ENCODE measurements around the gene PHACTR1. TPM values are rescaled to one million over a fixed set of nuclear protein-coding genes. Genes with fewer than 3 reads are reported as not detected.

PHACTR1 gene
- total and polyA plus RNA-seq, 9 of the 15 experiments (the other 6 are each of a cell fraction or from before 2014, with no cell fraction given): 11.5 to 32.6 (median 22.0) TPM

DNA sequence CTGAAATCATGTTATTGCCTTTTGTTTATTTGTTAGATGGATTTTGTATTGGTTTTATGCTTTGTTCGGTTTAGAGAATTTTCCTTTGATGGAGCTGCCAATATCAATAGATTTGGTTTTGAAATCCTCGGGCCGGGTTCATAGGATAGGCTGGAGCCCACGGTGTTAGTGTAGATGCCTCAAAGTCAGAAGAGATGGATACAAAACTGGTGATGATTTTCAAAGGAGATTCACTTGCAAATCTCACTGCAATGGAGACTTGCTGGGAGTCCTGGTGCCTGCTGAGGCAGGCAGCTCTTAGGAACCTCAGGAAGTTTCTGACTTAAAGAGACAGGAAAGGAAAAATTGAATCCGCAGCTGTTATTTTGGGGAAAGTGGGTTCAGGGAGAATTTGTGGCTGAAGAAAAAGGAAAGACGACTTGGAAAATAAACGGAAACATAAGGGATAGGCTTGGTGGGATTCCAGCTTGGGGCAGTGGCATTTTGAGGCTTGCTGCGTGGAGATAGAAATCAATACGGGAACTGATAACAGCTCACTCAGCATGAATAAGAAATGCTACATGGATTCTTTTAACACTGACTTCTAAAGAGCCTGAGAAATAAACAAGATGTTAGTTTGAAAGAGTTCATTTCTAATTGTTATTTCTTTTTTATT lies 241.6 kb downstream of the PHACTR1 start:
- Histone ChIP-seq H3K27me3 (ENCODE audit: control insufficient read depth in 2 of 2, insufficient read depth in 2 of 2, low read length in 2 of 2) (peaks cover 16 to 27% of the 10 kb centered on the region in 2 experiments), H3K4me3 (no peak overlapping the region), H2AFZ (ENCODE audit: low read depth, low read length) (no peak overlapping the region), H3K4me2 (ENCODE audit: insufficient read depth, low read length) (no peak overlapping the region), H4K20me1 (replicated peaks; ENCODE audit: control insufficient read depth, insufficient read depth, low read length) (no peaks in the 10 kb centered on the region), H3K4me1 (replicated peaks in 1 of 2; ENCODE audit: control insufficient read depth in 2 of 2, insufficient read depth in 2 of 2, low read length in 2 of 2) (no peaks in the 10 kb centered on the region), H3K9me1 (ENCODE audit: control insufficient read depth, insufficient read depth, low read length) (no peaks in the 10 kb centered on the region), H3K27ac (ENCODE audit: extremely low read depth, low read depth, low read length) (no peak overlapping the region), H3K79me2 (ENCODE audit: control insufficient read depth, insufficient read depth, low read length) (no peaks in the 10 kb centered on the region), H3K9me3 (replicated peaks; ENCODE audit: control insufficient read depth, insufficient read depth, low read depth, low read length) (no peaks in the 10 kb centered on the region), H3K9ac (ENCODE audit: insufficient read depth in 1 of 2, low read depth in 2 of 2, low read length in 2 of 2) (no peak overlapping the region), H3K36me3 (ENCODE audit: control insufficient read depth, insufficient read depth, low read length) (no peaks in the 10 kb centered on the region)
- FAIRE-seq (no peak), ATAC-seq (no peak), DNase-seq (ENCODE audit: extremely low read depth in 1 of 4, low spot score in 3 of 4) (no peak)
- POLR2A ChIA-PET: interaction anchor here (0.8 kb wide), 1 partner anchor 41 kb away, joined by 3 read pairs; no protein-coding TSS in a partner anchor
- in situ Hi-C loops (cut with MboI) (no loop called here), intact Hi-C loops (cut with micrococcal nuclease) (no loop called here)
- no peak for TF ChIP-seq CHCHD3 (CRISPR knock-in tag; IDR thresholded peaks at IDR 0.05)
- TF ChIP-seq, protein P1, sequence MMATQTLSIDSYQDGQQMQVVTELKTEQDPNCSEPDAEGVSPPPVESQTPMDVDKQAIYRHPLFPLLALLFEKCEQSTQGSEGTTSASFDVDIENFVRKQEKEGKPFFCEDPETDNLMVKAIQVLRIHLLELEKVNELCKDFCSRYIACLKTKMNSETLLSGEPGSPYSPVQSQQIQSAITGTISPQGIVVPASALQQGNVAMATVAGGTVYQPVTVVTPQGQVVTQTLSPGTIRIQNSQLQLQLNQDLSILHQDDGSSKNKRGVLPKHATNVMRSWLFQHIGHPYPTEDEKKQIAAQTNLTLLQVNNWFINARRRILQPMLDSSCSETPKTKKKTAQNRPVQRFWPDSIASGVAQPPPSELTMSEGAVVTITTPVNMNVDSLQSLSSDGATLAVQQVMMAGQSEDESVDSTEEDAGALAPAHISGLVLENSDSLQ (IDR thresholded peaks at IDR 0.05): no peak
- no peak for TF ChIP-seq STAT5B (CRISPR knock-in tag; IDR thresholded peaks at IDR 0.05)
- TF ChIP-seq, protein P2, sequence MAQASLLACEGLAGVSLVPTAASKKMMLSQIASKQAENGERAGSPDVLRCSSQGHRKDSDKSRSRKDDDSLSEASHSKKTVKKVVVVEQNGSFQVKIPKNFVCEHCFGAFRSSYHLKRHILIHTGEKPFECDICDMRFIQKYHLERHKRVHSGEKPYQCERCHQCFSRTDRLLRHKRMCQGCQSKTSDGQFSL (CRISPR knock-in tag; IDR thresholded peaks at IDR 0.05): no peak
- TF ChIP-seq, protein P2 (tag; IDR thresholded peaks at IDR 0.05): no peak
- no peak for TF ChIP-seq U2AF1 (optimal IDR thresholded peaks at IDR 0.05; ENCODE audit: low read depth, low read length)
- no peak for TF ChIP-seq GATAD2A (IDR thresholded peaks at IDR 0.05)
- TF ChIP-seq DACH1 (IDR thresholded peaks at IDR 0.05; ENCODE audit: partially characterized antibody): no peak
- no peak for TF ChIP-seq KHSRP (IDR thresholded peaks at IDR 0.05)
- no peak for TF ChIP-seq CBX1 (IDR thresholded peaks at IDR 0.05; ENCODE audit: low read depth)
- no peak for TF ChIP-seq EZH2 (IDR thresholded peaks at IDR 0.05; ENCODE audit: borderline replicate concordance, low read depth, low read length)
- no peak for TF ChIP-seq CBFA2T2 (conservative IDR thresholded peaks at IDR 0.05)
- TF ChIP-seq KLF10 (CRISPR knock-in tag; IDR thresholded peaks at IDR 0.05): no peak
- TF ChIP-seq HNRNPH1 (optimal IDR thresholded peaks at IDR 0.05; ENCODE audit: low read depth, low read length): no peak
- no TSS peak for BruUV-seq (replicated peaks)
- WGBS (ENCODE audit: insufficient coverage, low coverage, missing lambda C conversion rate): 3% methylated on average over 9 of the region's 9 CpGs
- CTCF ChIA-PET (ENCODE audit: low intra/inter-chr PET ratio): no interaction called here
